H9 (cell line): ENCODE measurements around the gene COL4A4. TPM values are rescaled to one million over a fixed set of nuclear protein-coding genes. Genes with fewer than 3 reads are reported as not detected.

ENCODE experiments used
- DNase-seq: peaks from one replicate; pipeline ENCODE4 v3.0.0-alpha.2; 2017
- H2AFZ ChIP-seq: one replicate; pipeline ENCODE4 v1.6.1; 2013; ENCODE audit warnings: mild to moderate bottlenecking, low read length, control low read depth, moderate library complexity
- H2AK5ac ChIP-seq: 2 replicates; pipeline ENCODE4 v1.6.1; 2013; ENCODE audit warnings: low read length, control low read depth, mixed read lengths; ENCODE audit not compliant: insufficient read length
- H2BK120ac ChIP-seq: one replicate; pipeline ENCODE4 v1.6.1; 2013; ENCODE audit warnings: low read depth, mild to moderate bottlenecking, low read length, control low read depth, inconsistent platforms; ENCODE audit not compliant: poor library complexity, severe bottlenecking
- H2BK12ac ChIP-seq: 2 replicates; pipeline ENCODE4 v1.6.1; 2013; ENCODE audit warnings: low read length, control low read depth, mixed read lengths, low read depth; ENCODE audit not compliant: insufficient read length
- H2BK15ac ChIP-seq: 2 replicates; pipeline ENCODE4 v1.6.1; 2013; ENCODE audit warnings: low read depth, low read length, control low read depth
- H2BK20ac ChIP-seq: one replicate; pipeline ENCODE4 v1.6.1; 2013; ENCODE audit warnings: low read depth, mild to moderate bottlenecking, low read length, control low read depth, inconsistent platforms; ENCODE audit not compliant: poor library complexity, severe bottlenecking
- H2BK5ac ChIP-seq: 2 replicates; pipeline ENCODE4 v1.6.1; 2013; ENCODE audit warnings: low read length, control low read depth, mixed read lengths; ENCODE audit not compliant: insufficient read length
- H3K14ac ChIP-seq: 2 replicates; pipeline ENCODE4 v1.6.1; 2013; ENCODE audit warnings: low read length, control low read depth; ENCODE audit not compliant: insufficient read depth
- H3K18ac ChIP-seq: 2 replicates; pipeline ENCODE4 v1.6.1; 2013; ENCODE audit warnings: low read depth, mild to moderate bottlenecking, mixed read lengths, low read length, control low read depth; ENCODE audit not compliant: insufficient read length
- H3K23ac ChIP-seq: 2 replicates; pipeline ENCODE4 v1.6.1; 2013; ENCODE audit warnings: low read length, control low read depth, mixed read lengths, low read depth; ENCODE audit not compliant: insufficient read length
- H3K23me2 ChIP-seq: 2 replicates; pipeline ENCODE4 v1.6.1; 2013; ENCODE audit warnings: low read depth, mild to moderate bottlenecking, mixed read lengths, low read length, control low read depth; ENCODE audit not compliant: insufficient read length, poor library complexity, severe bottlenecking
- H3K27ac ChIP-seq: 2 replicates; pipeline ENCODE4 v1.5.1; 2013; ENCODE audit warnings: low read length, control low read depth, mixed read lengths, low read depth; ENCODE audit not compliant: insufficient read length
- H3K27me3 ChIP-seq: 2 replicates; pipeline ENCODE4 v1.6.1; 2013; ENCODE audit warnings: low read length, control low read depth, inconsistent platforms; ENCODE audit not compliant: insufficient read depth
- H3K4ac ChIP-seq: 2 replicates; pipeline ENCODE4 v1.6.1; 2013; ENCODE audit warnings: low read depth, mild to moderate bottlenecking, control low read depth, inconsistent platforms, low read length, moderate library complexity
- H3K4me1 ChIP-seq: 2 replicates; pipeline ENCODE4 v1.6.1; 2013; ENCODE audit warnings: low read length, control low read depth, inconsistent platforms; ENCODE audit not compliant: insufficient read depth
- H3K4me2 ChIP-seq: 2 replicates; pipeline ENCODE4 v1.6.1; 2013; ENCODE audit warnings: low read length, control low read depth, mixed read lengths; ENCODE audit not compliant: insufficient read length, insufficient read depth
- H3K56ac ChIP-seq: 2 replicates; pipeline ENCODE4 v1.6.1; 2013; ENCODE audit warnings: low read depth, mild to moderate bottlenecking, mixed read lengths, low read length, control low read depth; ENCODE audit not compliant: insufficient read length
- H3K79me1 ChIP-seq: 2 replicates; pipeline ENCODE4 v1.6.1; 2013; ENCODE audit warnings: low read depth, mild to moderate bottlenecking, moderate library complexity, low read length, control low read depth, inconsistent platforms; ENCODE audit not compliant: insufficient read depth, poor library complexity, severe bottlenecking
- H3K79me2 ChIP-seq: 2 replicates; pipeline ENCODE4 v1.6.1; 2013; ENCODE audit warnings: low read length, control low read depth, inconsistent platforms; ENCODE audit not compliant: insufficient read depth
- H3K9ac ChIP-seq: 2 replicates; pipeline ENCODE4 v1.6.1; 2013; ENCODE audit warnings: low read length, control low read depth, mixed read lengths; ENCODE audit not compliant: insufficient read length; ENCODE audit errors: extremely low read depth
- H3K9me3 ChIP-seq: one replicate; pipeline ENCODE4 v1.6.1; 2013; ENCODE audit warnings: low read depth, low read length, inconsistent platforms; ENCODE audit not compliant: control insufficient read depth
- H3T11ph ChIP-seq: one replicate; pipeline ENCODE4 v1.6.1; 2013; ENCODE audit warnings: mild to moderate bottlenecking, low read length, control low read depth, inconsistent platforms
- H4K20me1 ChIP-seq: one replicate; pipeline ENCODE4 v1.6.1; 2013; ENCODE audit not compliant: control insufficient read depth, insufficient read length, insufficient read depth
- H4K5ac ChIP-seq: 2 replicates; pipeline ENCODE4 v1.6.1; 2013; ENCODE audit warnings: low read depth, mild to moderate bottlenecking, mixed read lengths, low read length, control low read depth; ENCODE audit not compliant: insufficient read length
- H4K8ac ChIP-seq: replicated peaks from 2 replicates; pipeline ENCODE4 v1.6.1; 2013; ENCODE audit warnings: low read length, control low read depth, mixed read lengths, low read depth; ENCODE audit not compliant: insufficient read length
- H4K91ac ChIP-seq: 2 replicates; pipeline ENCODE4 v1.6.1; 2013; ENCODE audit warnings: low read depth, mild to moderate bottlenecking, moderate library complexity, mixed read lengths, low read length, control low read depth; ENCODE audit not compliant: insufficient read length
- H3K27ac Mint-ChIP-seq, 3 experiments: 2 replicates in 2 of 3; 3 replicates in 1 of 3; pipeline ENCODE4 v1.8.0; 2020 to 2021; ENCODE audit warnings: mixed read lengths in 3 of 3, mild to moderate bottlenecking in 1 of 3, moderate library complexity in 1 of 3
- H3K27me3 Mint-ChIP-seq: 2 replicates; pipeline ENCODE4 v1.8.0; 2021; ENCODE audit warnings: low read depth, mild to moderate bottlenecking, moderate library complexity, mixed read lengths
- H3K36me3 Mint-ChIP-seq, 3 experiments: 2 replicates in 2 of 3; 3 replicates in 1 of 3; pipeline ENCODE4 v1.8.0; 2020 to 2021; ENCODE audit warnings: low read depth in 3 of 3, mixed read lengths in 3 of 3; ENCODE audit not compliant: insufficient read depth in 1 of 3
- H3K4me1 Mint-ChIP-seq, 2 experiments: 2 replicates each; pipeline ENCODE4 v1.8.0; 2020; ENCODE audit warnings: mixed read lengths in 2 of 2
- H3K4me3 Mint-ChIP-seq, 2 experiments: 2 replicates in 1 of 2; 3 replicates in 1 of 2; pipeline ENCODE4 v1.8.0; 2020 to 2021; ENCODE audit warnings: mild to moderate bottlenecking in 2 of 2, mixed read lengths in 2 of 2, moderate library complexity in 1 of 2
- H3K9me3 Mint-ChIP-seq, 2 experiments: 2 replicates in 1 of 2; 3 replicates in 1 of 2; pipeline ENCODE4 v1.8.0; 2020; ENCODE audit warnings: mild to moderate bottlenecking in 2 of 2, mixed read lengths in 2 of 2, moderate library complexity in 1 of 2
- CTCF ChIP-seq: fragments of 200-600 bp; sonication (generic); conservative IDR thresholded peaks from 3 replicates; pipeline ENCODE4 v1.8.0; 2021; ENCODE audit warnings: antibody characterized with exemption, mild to moderate bottlenecking
- WGBS: extraction: QIAGEN DNeasy Blood & Tissue Kit; methylation state at CpG from one replicate; pipeline ENCODE4 v1.1.7; 2013; ENCODE audit warnings: missing lambda C conversion rate, low lambda C conversion rate, mixed read lengths; ENCODE audit not compliant: insufficient read length; ENCODE audit errors: extremely low coverage; 5-methylcytosine and 5-hydroxymethylcytosine counted together
- total RNA-seq: library from RNA; stranded (reverse); gene quantifications from 2 replicates; pipeline ENCODE4 v1.2.1, GENCODE V29; 2021

COL4A4 gene
- total RNA-seq, 1 experiment from 2014 or later = 0.92 TPM

GRCh38 chr2:227134591-227134990 lies 29.4 kb downstream of the COL4A4 start:
- no peak overlapping the region for H3K14ac ChIP-seq
- no peak overlapping the region for H4K91ac ChIP-seq
- H3K27me3 ChIP-seq = no peaks in the 10 kb centered on the region
- no peak for DNase-seq
- H3K27ac ChIP-seq = no peak overlapping the region
- H2BK12ac ChIP-seq = no peak overlapping the region
- H3K4me1 ChIP-seq = no peaks in the 10 kb centered on the region
- no peaks in the 10 kb centered on the region for H3K79me1 ChIP-seq
- H3K23me2 ChIP-seq = no peaks in the 10 kb centered on the region
- Mint-ChIP-seq H3K4me3 (no peak overlapping the region), H3K27me3 (no peaks in the 10 kb centered on the region), H3K4me1 (peaks cover 0 to 3% of the 10 kb centered on the region in 2 experiments; a peak in 2 of 4 replicates), H3K9me3 (no peaks in the 10 kb centered on the region), H3K27ac (no peak overlapping the region), H3K36me3 (no peaks in the 10 kb centered on the region)
- H3K23ac ChIP-seq = no peak overlapping the region
- H2BK20ac ChIP-seq = no peak overlapping the region
- no peak overlapping the region for H3K18ac ChIP-seq
- H2AFZ ChIP-seq = no peak overlapping the region
- WGBS = no CpG with 5 or more reads among the region's 5 CpGs
- H3T11ph ChIP-seq = no peak overlapping the region
- H3K9me3 ChIP-seq = no peaks in the 10 kb centered on the region
- no peaks in the 10 kb centered on the region for H3K79me2 ChIP-seq
- H3K56ac ChIP-seq = no peak overlapping the region
- no peaks in the 10 kb centered on the region for H4K20me1 ChIP-seq
- no peak overlapping the region for H3K9ac ChIP-seq
- no peak overlapping the region for H2BK120ac ChIP-seq
- no peak overlapping the region for H4K5ac ChIP-seq
- no peak overlapping the region for H2AK5ac ChIP-seq
- no peak overlapping the region for H2BK15ac ChIP-seq
- no peak overlapping the region for H3K4ac ChIP-seq
- no peak overlapping the region for H3K4me2 ChIP-seq
- no peak for TF ChIP-seq CTCF
- no peak overlapping the region for H2BK5ac ChIP-seq
- no peak overlapping the region for H4K8ac ChIP-seq
